Lower leg skin (tissue), 4 donors: ENCODE data around the gene DTWD2. TPM values are rescaled to one million over a fixed set of nuclear protein-coding genes. Genes with fewer than 3 reads are reported as not detected.

Source experiments
- DNase-seq, 2 donors: peaks; one replicate each; pipeline ENCODE4 v3.0.0-alpha.2; 2019; ENCODE audit warnings: low spot score in 2 of 2
- H3K4me3 ChIP-seq: fragments of 200-600 bp; sonication (generic); 2 replicates; pipeline ENCODE4 v1.5.1; 2017; ENCODE audit warnings: mild to moderate bottlenecking, low read depth; ENCODE audit not compliant: poor library complexity, severe bottlenecking
- CTCF ChIP-seq, 3 donors: fragments of 450-650 bp; IDR thresholded peaks; one replicate each; pipeline ENCODE4 v1.5.1; 2016; ENCODE audit warnings: antibody characterized with exemption in 3 of 3, mild to moderate bottlenecking in 3 of 3, moderate library complexity in 2 of 3
- POLR2A ChIP-seq, 2 donors: fragments of 450-650 bp; IDR thresholded peaks; one replicate each; pipeline ENCODE4 v1.6.1; 2016 to 2017; ENCODE audit warnings: antibody characterized with exemption in 2 of 2, mild to moderate bottlenecking in 1 of 2, moderate library complexity in 1 of 2
- WGBS, 2 donors: methylation state at CpG; one replicate each; pipeline ENCODE4 v1.1.5; 2018; 5-methylcytosine and 5-hydroxymethylcytosine counted together
- intact Hi-C: fragments of 100-400 bp; cut with DNase I; formaldehyde crosslinking; loops from one replicate; pipeline ENCODE4 v1.15.0; 2023; ENCODE audit warnings: low total_unique reads
- total RNA-seq, 4 donors: library from RNA; depleted of rRNA; stranded (reverse); fragments of >200 nt; gene quantifications; one replicate each; pipeline ENCODE4 v1.1.0, GENCODE V29; 2016

The DTWD2 gene
- total RNA-seq, result 10 to 100 TPM in 2 of 4 donors, 1 to 10 TPM in 2; 4.8 to 15.6 (median 9.4) TPM

GRCh38 chr5:118987988-118988865 lies at the start of gene DTWD2:
TSS of gene DTWD2 (minus strand) at chr5:118988547. CDS start at chr5:118988511, 36 bp downstream.
- H3K4me3 ChIP-seq, result peak within 1 kb of the TSS; percentile 72
- DNase-seq, result peak; percentile 86 to 97
- TF ChIP-seq POLR2A (IDR thresholded peaks at IDR 0.05) (no peak), CTCF (IDR thresholded peaks at IDR 0.05) (peak in 1 of 3 donors; percentile 58)
- intact Hi-C loops, result loop anchor here (5.0 kb wide), 1 partner anchor 424 kb away; no protein-coding TSS in a partner anchor
- 1% methylated on average over 24 to 43 of the region's 74 CpGs for WGBS, 2 donors

DNA sequence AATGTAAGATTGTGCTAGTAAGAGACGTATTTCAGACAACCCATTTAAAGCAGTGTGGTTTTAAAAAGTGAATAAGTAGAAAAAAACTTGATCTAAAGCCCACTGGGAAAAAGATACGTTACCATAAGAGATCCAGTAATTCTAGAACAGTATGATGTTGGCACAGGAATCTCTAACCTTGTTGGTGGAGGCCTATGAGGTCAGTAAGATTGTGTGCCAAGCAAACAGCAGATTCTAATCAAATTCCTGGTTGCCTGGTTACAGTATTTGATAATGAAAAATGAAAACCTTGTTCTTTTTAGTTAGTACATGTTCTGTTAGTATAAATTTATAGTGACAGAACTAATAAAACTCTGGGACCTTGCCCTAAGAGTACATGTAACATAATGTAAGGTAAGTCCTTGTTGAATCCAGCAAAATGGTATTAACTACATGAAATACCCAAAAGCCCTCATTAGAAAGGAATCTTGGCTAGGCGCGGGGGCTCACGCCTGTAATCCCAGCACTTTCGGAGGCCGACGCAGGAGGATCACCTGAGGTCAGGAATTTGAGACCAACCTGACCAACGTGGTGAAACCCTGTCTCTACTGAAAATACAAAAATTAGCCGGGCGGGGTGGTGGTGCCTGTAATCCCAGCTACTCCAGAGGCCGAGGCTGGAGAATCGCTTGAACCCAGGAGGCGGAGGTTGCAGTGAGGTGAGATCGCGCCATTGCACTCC lies 49.3 kb upstream of the DTWD2 start:
- DNase-seq, result no peak
- intact Hi-C loops, result no loop called here
- 65 to 77% methylated on average over 16 of the region's 16 CpGs for WGBS, 2 donors
- TF ChIP-seq CTCF (IDR thresholded peaks at IDR 0.05) (no peak), POLR2A (IDR thresholded peaks at IDR 0.05) (no peak)
- H3K4me3 ChIP-seq, result no peak overlapping the region

- 78 to 79% methylated on average over 8 of the region's 8 CpGs for WGBS, 2 donors
- H3K4me3 ChIP-seq, result no peak overlapping the region
- intact Hi-C loops, result no loop called here
- no peak for TF ChIP-seq CTCF (IDR thresholded peaks at IDR 0.05)
- TF ChIP-seq POLR2A (IDR thresholded peaks at IDR 0.05), result no peak
- DNase-seq, result no peak
Measured at GRCh38 chr5:119036101-119036762, 47.9 kb upstream of the DTWD2 start.

DNA sequence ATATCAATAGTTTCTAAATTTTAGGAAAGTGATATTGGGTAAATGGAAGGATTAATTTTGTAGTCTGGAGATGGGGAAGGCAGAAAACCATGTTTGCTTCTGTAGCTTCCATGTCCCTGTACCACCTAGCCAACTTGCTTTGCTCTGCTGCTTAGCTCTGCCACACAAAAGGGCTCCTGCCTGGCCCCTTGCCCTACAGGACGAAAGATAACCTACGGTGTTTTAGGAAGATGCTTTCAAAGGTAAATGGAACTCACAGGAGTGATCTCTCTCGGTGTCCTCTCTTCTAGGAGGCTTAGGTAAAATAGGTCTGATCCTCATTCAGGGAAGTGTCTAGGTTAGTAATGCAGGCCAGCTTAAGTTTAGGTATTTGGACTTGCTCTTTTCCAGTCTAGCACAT lies 44.8 kb upstream of the DTWD2 start:
- intact Hi-C loops, result no loop called here
- no peak for DNase-seq
- TF ChIP-seq POLR2A (IDR thresholded peaks at IDR 0.05), result no peak
- TF ChIP-seq CTCF (IDR thresholded peaks at IDR 0.05), result no peak
- no peak overlapping the region for H3K4me3 ChIP-seq
- 85 to 88% methylated on average over 3 of the region's 3 CpGs for WGBS, 2 donors

DNA sequence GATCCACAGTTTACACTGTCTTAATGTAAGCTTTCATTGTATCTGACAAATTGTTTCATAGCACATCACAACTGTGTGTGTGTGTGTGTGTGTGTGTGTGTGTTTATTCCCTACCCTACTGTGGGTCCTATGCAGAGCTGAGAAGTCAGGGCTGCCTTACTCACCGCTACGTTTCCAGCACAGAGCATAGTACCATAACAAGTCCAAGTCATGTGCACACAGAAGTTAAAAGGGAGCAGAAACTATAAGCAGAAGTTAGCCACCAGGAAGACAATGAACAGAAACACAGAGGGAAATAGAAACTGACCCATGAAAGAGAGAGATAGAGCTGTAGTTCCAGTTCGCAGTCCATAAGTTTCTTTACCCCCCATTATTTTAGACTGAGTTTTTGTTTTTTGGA lies 44.3 kb upstream of the DTWD2 start:
- intact Hi-C loops, result no loop called here
- 76 to 84% methylated on average over 3 of the region's 3 CpGs for WGBS, 2 donors
- no peak overlapping the region for H3K4me3 ChIP-seq
- no peak for TF ChIP-seq POLR2A (IDR thresholded peaks at IDR 0.05)
- TF ChIP-seq CTCF (IDR thresholded peaks at IDR 0.05), result no peak
- no peak for DNase-seq
